Activated CD4-positive, alpha-beta T cell treated with anti-CD3 and anti-CD28 coated beads, Interleukin-2, amount 50 U/mL, for 48 hours (primary cell): Measurements from ENCODE around the gene CSPG4.
"Not testable (repeated sequence)": the region's sequence is repeated elsewhere in the genome, so short reads cannot be mapped to it uniquely, and the experiment has no call there.

Source experiments
- DNase-seq, 2 experiments: peaks; one replicate each; pipeline ENCODE4 v3.0.0-alpha.2; 2020

CSPG4 gene

GRCh38 chr15:75686212-75686642 lies 26.4 kb downstream of the CSPG4 start:
- peak; percentile 87 to 90 for DNase-seq

DNA sequence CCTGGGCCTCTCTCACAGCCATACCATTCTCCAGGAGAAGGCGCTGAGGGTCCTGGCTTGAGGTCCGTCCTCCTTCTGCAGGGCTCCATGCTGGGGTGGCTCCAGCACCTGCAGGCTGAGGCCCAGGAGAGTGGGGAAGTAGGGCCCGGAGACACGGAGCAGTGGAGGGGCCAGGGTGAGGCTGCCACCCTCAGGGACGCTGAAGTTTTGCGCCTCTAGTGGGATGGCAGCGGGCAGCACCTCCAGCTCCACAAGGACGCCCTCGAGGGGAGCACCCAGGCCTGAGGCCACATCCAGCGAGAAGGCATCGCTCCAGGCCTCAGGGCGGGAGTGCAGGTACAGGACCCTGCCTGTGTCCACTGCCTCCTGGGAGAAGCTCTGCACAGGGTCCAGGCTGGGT lies 27.5 kb downstream of the CSPG4 start:
- DNase-seq: no peak

- DNase-seq: no peak
Observed at GRCh38 chr15:75684648-75685047, 28.0 kb downstream of the CSPG4 start.

DNA sequence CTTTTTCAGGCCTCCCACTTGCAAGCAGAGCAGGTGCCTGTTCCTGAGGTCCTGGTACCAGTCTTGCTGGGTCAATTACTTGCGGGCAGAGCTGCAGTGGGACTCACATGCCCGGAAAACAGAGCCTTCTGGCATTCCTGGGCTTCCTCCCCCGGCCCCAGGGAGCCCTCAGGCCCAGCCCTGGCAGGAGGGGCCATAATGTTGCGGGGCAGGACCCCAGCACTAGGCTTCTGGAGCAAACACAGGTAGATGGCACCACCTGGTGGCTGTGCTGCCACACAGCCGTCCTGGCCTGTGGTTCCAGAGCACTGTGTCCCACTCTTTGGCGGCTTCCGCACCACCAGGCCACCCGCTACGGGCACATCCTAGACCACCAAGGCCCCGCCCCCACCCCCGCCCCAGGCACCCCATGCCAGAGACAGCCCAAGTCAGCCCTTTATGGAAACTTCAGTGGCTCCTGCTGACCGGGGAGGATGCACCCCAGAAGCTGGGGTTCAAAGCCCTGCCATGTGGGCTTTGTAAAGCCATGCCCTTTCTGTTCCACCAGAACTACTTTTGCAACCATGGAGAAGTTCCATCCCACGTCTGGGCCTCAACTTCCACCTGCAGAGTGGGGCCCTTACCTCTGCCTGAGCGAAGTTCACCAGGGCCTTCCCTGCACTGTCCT lies 28.9 kb downstream of the CSPG4 start:
- peak; percentile 73 to 79 for DNase-seq

- no peak for DNase-seq
Observed at GRCh38 chr15:75682181-75683135, 30.2 kb downstream of the CSPG4 start.

DNA sequence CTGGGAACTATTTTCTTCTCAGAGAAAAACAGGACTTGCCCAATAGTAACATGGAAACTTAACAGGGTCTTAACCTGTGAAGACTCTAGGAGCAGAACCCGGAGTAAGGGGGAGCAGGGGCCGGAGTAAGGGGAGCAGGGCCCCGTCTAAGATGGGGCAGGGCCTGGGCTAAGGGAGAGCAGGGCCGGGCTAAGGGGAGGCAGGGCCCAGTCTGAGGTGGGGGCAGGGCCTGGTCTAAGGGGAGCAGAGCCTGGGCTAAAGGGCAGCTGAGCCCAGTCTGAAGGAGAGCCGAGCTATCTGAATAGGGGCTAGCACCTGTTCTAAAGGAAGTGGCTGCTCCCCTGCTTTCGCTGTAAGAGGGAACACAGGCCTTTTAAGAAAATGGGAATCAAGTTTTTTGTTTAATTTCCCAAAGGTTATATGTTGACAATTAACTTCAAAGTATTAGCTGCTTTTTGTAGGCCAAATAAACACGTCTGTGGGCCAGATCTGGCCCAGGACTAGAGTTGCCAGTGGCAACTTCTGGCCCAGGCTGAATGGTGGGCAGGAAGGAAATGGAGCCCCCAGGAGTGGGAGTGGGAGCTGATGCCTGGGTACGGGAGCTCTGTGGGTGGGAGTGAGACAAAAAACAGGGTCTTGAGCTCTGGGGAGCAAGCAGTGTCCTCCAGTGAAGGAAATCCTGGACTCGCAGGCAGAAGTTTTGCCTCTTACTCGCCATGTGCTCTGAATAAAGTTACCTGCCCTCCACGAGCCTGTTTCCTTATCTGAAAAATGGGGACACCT lies 32.5 kb downstream of the CSPG4 start:
- no peak for DNase-seq

GRCh38 chr15:75678324-75678690 lies 34.3 kb downstream of the CSPG4 start:
- not testable (repeated sequence) for DNase-seq

GRCh38 chr15:75677465-75678323 lies 35.0 kb downstream of the CSPG4 start:
- DNase-seq: no peak

- DNase-seq: no peak
Observed at GRCh38 chr15:75676688-75677464, 35.8 kb downstream of the CSPG4 start.

GRCh38 chr15:75675579-75676404 lies 36.9 kb downstream of the CSPG4 start:
- DNase-seq: no peak

GRCh38 chr15:75674366-75674765 lies 38.3 kb downstream of the CSPG4 start:
- no peak for DNase-seq

DNA sequence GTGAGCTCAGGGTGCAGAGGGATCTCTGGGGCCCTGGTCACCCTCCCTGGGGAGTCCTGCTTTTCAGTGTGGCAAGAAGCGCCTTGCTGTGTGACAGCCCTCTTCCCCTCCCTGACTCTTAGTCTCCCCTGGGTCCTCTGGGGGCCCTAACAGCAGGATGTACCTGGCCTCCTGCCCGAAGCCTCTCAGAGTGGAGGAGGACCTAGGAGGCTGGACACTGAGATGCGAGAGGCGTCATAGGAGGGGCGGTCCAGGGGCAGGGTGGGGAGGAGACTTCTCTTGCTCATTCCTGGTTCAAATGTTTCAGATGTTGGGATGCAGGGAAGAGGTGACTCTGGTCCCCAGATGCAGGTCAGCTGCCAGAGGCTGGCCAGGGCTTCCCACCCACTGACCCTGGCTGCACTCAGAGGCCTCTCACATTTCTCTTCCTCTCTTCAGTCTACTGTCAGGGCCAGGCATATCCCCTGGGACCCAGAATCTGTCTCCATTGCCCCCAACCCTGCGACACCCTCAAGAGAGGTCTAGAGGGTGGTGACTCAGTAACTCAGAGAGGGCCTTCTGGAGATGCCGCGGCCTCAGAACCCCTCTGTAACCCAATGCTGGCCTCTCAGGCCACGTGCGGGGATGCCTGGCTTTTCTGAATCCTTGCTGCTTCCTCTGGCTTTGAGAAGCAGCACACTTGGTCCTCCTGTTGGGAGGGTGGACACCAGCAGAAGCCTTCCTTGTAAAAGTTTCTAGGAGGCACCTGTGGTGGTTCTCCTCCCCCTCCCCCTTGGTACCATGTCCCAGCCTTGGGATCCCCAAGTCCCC lies 39.0 kb downstream of the CSPG4 start:
- no peak for DNase-seq

DNA sequence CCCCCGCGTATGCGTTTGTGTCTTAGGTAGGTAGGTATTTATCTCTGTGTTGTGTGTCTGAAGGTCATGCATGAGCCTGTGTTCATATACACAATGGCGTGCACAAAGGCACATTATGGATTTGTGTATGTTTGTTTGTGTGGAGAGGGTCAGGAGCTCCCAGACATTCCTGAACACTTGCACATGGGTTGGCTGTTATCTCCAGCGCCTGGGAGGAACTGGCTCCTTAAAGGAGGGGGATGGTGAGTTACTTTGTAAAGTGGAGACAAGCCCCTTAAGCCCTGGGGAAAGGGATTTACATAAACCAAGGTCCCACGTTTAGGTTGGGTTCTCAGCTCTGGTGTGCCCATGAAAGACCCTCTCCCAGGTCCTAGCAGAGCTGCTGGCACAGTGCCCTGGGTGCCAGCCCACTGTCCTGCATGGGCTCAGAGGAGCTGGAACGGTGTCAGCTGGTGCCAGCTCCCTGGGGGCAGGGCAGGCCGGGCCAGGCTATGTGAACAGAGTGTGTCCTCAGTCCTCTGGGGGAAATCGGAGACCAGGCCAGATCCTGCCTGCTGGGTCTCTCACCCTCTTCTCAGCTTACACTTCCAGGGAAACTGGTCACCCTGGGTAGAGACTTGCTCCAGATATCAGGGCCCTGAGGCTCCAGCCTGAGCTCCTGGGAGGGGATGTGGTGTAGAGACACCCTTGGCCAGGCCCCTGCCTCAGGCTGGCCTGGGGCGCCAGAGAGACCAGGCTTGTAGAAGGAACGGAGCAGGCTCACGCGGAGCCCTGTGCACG lies 39.8 kb downstream of the CSPG4 start:
- DNase-seq: no peak

GRCh38 chr15:75671730-75672602 lies 40.7 kb downstream of the CSPG4 start:
- no peak for DNase-seq

GRCh38 chr15:75669879-75670212 lies 42.8 kb downstream of the CSPG4 start:
- DNase-seq: no peak

DNA sequence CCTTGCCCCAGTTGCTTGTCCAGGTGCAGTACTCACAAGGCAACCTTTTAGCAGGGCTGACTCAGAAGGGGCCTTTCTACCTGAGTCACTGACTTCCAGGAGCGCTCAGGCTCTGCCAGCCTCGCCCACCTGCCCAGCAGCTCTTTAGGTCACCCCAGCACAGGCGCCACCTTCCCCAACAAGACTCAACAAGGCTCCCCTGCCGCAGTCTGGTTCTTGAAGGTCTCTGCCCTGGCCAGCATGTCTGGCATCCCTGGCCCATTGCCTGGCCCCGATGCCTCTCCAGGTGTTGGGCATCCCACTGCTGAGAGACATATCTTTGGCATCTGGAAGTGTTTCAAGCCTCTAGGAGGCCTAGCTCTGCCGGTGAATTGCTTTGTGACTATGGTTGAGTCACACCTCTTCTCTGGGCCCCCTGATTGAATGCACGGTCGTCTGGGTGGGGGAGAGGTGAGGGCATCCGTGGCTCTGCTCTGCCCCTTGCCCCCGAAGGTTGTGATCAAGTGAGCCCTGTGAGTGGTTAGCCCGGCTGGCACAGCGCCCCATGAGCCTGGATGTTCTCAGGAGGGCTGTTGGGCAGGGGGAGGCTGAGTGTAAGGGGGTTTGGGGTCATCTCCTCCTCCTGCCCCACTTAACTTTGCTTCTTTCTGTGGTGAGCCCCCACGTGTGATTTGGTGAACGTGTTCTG lies 43.3 kb downstream of the CSPG4 start:
- no peak for DNase-seq

DNA sequence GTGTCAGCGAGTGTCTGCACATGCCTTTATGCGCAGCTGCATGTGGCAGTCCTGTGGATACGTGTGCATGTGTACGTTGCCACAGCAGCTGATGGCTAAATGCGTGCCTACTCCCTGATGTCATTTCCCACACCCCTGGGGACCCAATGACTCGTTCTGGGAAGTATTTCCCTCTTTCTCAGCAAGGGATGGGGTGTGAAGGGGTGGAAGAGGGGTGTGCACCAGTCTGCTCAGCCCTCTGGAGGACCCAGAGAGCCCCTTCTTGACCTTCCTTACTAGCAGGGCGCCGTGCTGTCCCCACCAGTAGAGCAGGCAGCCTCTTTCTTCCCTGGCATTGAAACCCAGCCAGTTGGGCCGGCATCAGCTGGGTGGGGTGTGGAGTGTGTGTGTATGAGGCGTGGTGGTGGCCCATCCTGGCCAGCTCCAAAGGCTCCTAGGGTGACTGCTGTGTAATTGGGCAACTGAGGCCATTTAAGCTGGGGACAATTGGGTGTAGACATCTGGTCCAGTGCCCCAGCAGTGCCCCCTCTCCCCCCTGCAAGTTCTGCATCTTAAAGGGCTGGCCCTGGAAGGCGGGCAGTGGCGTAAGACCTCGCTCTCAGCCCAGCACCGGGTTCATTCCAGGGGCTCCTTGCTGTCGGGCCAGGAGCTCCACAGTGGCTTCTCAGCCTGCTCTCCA lies 45.7 kb downstream of the CSPG4 start:
- DNase-seq: no peak
